ENCODE data around the gene ASB3.

DNA sequence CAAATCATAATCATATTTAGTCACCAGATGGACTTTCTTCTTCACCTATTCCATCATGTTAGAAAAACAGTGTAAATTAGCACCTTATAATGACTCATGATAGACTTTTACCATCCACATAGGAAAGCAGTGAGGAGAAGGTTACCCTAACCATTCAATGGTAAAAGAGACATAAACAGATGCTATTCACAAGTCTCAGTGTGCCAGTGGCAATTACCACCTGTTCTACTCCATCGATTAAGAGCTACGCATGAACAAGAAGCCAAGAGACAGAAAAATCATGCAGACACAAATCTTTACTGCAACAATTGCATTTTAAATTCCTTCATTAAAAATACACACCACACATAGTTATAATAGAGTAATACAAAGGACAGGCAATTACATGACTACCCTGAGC, 125.9 kb downstream of the ASB3 start:
- TF ChIP-seq, protein P1, sequence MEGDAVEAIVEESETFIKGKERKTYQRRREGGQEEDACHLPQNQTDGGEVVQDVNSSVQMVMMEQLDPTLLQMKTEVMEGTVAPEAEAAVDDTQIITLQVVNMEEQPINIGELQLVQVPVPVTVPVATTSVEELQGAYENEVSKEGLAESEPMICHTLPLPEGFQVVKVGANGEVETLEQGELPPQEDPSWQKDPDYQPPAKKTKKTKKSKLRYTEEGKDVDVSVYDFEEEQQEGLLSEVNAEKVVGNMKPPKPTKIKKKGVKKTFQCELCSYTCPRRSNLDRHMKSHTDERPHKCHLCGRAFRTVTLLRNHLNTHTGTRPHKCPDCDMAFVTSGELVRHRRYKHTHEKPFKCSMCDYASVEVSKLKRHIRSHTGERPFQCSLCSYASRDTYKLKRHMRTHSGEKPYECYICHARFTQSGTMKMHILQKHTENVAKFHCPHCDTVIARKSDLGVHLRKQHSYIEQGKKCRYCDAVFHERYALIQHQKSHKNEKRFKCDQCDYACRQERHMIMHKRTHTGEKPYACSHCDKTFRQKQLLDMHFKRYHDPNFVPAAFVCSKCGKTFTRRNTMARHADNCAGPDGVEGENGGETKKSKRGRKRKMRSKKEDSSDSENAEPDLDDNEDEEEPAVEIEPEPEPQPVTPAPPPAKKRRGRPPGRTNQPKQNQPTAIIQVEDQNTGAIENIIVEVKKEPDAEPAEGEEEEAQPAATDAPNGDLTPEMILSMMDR (IDR thresholded peaks at IDR 0.05; ENCODE audit: borderline replicate concordance, extremely low read depth, low read length, poor library complexity, severe bottlenecking) = no peak
- TF ChIP-seq EZH2 (IDR thresholded peaks at IDR 0.05; ENCODE audit: borderline replicate concordance, low read depth, low read length, severe bottlenecking) = no peak
